NCI-H524 (cell line): ENCODE measurements around the gene MRPL52.

Experiments used
- DNase-seq, 2 experiments: peaks; one replicate each; lab custom pipeline; 2025; lab: John Stamatoyannopoulos, UW

The MRPL52 gene

GRCh38 chr14:22882064-22882463 lies 52.4 kb downstream of the MRPL52 start:
- no peak for DNase-seq

- no peak for DNase-seq
Measured at GRCh38 chr14:22882529-22883172, 53.0 kb downstream of the MRPL52 start.

DNA sequence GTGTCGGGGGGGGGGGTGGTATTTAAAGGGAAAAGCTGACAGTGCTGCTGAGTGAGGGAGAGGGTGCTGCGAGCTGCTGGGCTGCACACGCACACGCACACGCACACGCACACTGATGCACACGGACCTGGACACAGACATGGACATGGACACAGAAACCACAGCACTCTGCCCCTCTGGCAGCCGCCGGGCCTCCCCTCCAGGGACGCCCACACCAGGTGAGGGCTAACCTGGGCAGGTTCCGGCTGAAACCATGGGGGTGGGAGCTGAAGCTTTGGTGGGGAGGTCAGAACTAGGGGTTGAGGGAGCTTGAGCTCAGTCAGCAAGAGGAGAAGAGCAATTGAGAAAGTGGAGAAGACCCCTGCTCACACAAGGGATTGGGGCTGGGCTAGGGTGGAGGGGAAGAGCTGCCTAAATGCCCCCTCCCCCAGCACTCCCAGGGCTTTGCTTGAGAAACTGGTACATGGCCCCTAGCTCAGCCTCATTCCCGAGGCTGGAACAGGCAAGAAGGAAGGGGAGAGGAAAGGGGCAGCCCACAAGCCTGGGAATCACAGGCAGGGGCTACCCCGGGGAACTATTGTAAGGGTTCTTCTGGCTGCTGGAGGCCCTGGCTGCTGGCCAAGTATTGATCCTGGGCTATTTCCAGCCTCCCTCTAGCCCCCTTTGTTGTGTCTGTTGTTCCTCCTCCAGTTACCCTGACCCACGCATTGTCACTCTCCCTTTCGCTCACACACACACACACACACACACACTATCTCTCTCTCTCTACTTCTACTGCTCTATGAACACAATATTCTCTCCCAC lies 53.7 kb downstream of the MRPL52 start, which contains the start of gene REM2:
Gene REM2 (plus strand): TSS at position 50 of the 804 bp plus-strand sequence. CDS start 66 bp downstream, at position 116.
- no peak for DNase-seq

GRCh38 chr14:22884076-22884737 lies 54.5 kb downstream of the MRPL52 start:
- DNase-seq: no peak
